HepG2 (cell line): ENCODE data around the gene LBX1. TPM values are rescaled to one million over a fixed set of nuclear protein-coding genes. Genes with fewer than 3 reads are reported as not detected.

Experiments used
- ATAC-seq: fragments of 200-7000 bp; cut with Tn5 transposase; 3 replicates; pipeline ENCODE4 v1.9.1; 2020; ENCODE audit warnings: mild to moderate bottlenecking, moderate library complexity
- BruUV-seq: library from RNA; stranded (reverse); fragments of 400-500 nt; replicated peaks from 2 replicates; lab custom pipeline; 2021; lab: Mats Ljungman, UMichigan
- CTCF ChIA-PET: fragments of 300-600 bp; formaldehyde crosslinking; extraction: SDS; loops from one replicate; lab custom pipeline; 2021; ENCODE audit warnings: low total read pairs, inconsistent platforms, low intra/inter-chr PET ratio; lab: Yijun Ruan, JAX
- POLR2A ChIA-PET: fragments of 350-600 bp; sonication (Branson Sonifier 250); formaldehyde crosslinking; loops from one replicate; lab custom pipeline; 2020; ENCODE audit warnings: antibody characterized with exemption, inconsistent platforms; lab: Yijun Ruan, JAX
- DNase-seq: peaks from one replicate; pipeline ENCODE4 v3.0.0-alpha.2; 2015; ENCODE audit warnings: low spot score
- FAIRE-seq: peaks from 3 replicates; lab custom pipeline; 2011; peaks lifted over from hg19 to GRCh38; lab: Jason Lieb, UNC
- H2AFZ ChIP-seq: one replicate; pipeline ENCODE4 v1.6.1; 2011; ENCODE audit warnings: low read length, inconsistent platforms
- H3K27ac ChIP-seq: fragments of 300-600 bp; 3 replicates; pipeline ENCODE4 v1.8.0; 2011; ENCODE audit warnings: mixed run types, mild to moderate bottlenecking, mixed read lengths, low read length, inconsistent platforms; ENCODE audit not compliant: insufficient read depth; ENCODE audit errors: extremely low read length
- H3K27me3 ChIP-seq, 2 experiments: fragments of 200-600 bp in 1 of 2; 2 replicates in 1 of 2; 3 replicates in 1 of 2; pipeline versions ENCODE4 v1.6.0 to v1.8.0; 2011; ENCODE audit warnings: low read length in 2 of 2, mild to moderate bottlenecking in 2 of 2, moderate library complexity in 2 of 2, inconsistent platforms in 1 of 2; ENCODE audit not compliant: insufficient read depth in 2 of 2, control insufficient read depth in 1 of 2
- H3K36me3 ChIP-seq, 2 experiments: fragments of 200-600 bp in 1 of 2; replicated peaks in 1 of 2; 2 replicates in 1 of 2; 3 replicates in 1 of 2; pipeline versions ENCODE4 v1.5.1 to v1.8.0; 2011; ENCODE audit warnings: low read length in 2 of 2, inconsistent platforms in 1 of 2; ENCODE audit not compliant: insufficient read depth in 2 of 2, control insufficient read depth in 1 of 2
- H3K4me1 ChIP-seq: 2 replicates; pipeline ENCODE4 v1.5.1; 2012; ENCODE audit warnings: low read length, inconsistent platforms; ENCODE audit not compliant: insufficient read depth
- H3K4me2 ChIP-seq: 2 replicates; pipeline ENCODE4 v1.6.0; 2011; ENCODE audit warnings: low read depth, low read length, inconsistent platforms
- H3K4me3 ChIP-seq, 3 experiments: fragments of 200-600 bp in 1 of 3; sonication (generic), shearing (Covaris generic) in 1 of 3; replicated peaks in 1 of 3; 2 replicates each; pipeline ENCODE4 v1.5.1; 2011 to 2016; ENCODE audit warnings: low read length in 3 of 3, inconsistent platforms in 2 of 3, low read depth in 2 of 3, mild to moderate bottlenecking in 2 of 3, control low read depth in 1 of 3, mixed read lengths in 1 of 3; ENCODE audit not compliant: insufficient read depth in 1 of 3
- H3K79me2 ChIP-seq: one replicate; pipeline ENCODE4 v1.6.1; 2011; ENCODE audit warnings: low read length, inconsistent platforms; ENCODE audit not compliant: insufficient read depth
- H3K9ac ChIP-seq: 2 replicates; pipeline ENCODE4 v1.6.0; 2011; ENCODE audit warnings: mild to moderate bottlenecking, low read depth, low read length, inconsistent platforms; ENCODE audit not compliant: insufficient read depth
- H3K9me3 ChIP-seq: 2 replicates; pipeline ENCODE4 v1.5.1; 2012; ENCODE audit warnings: mild to moderate bottlenecking, low read length
- H4K20me1 ChIP-seq: 2 replicates; pipeline ENCODE4 v1.6.0; 2011; ENCODE audit warnings: inconsistent platforms, mild to moderate bottlenecking, low read length, moderate library complexity; ENCODE audit not compliant: insufficient read depth
- BRF2 ChIP-seq: sonication (generic); formaldehyde crosslinking; IDR thresholded peaks from 2 replicates; pipeline ENCODE4 v1.8.1; 2022; ENCODE audit warnings: mild to moderate bottlenecking, missing genetic modification reagents
- CCDC6 ChIP-seq: sonication (generic); formaldehyde crosslinking; IDR thresholded peaks from 2 replicates; pipeline ENCODE4 v1.8.1; 2022; ENCODE audit warnings: mild to moderate bottlenecking, missing genetic modification reagents, moderate library complexity
- CEBPG ChIP-seq: IDR thresholded peaks from 2 replicates; pipeline ENCODE4 v1.6.1; 2016
- DMTF1 ChIP-seq: sonication (generic); formaldehyde crosslinking; IDR thresholded peaks from 2 replicates; pipeline ENCODE4 v1.4.0; 2020; ENCODE audit warnings: mild to moderate bottlenecking, missing genetic modification reagents
- GABPB1 ChIP-seq: IDR thresholded peaks from 2 replicates; pipeline ENCODE4 v1.6.1; 2016; ENCODE audit warnings: mild to moderate bottlenecking, missing genetic modification reagents, moderate library complexity, missing compliant biosample characterization
- MYNN ChIP-seq: sonication (generic); formaldehyde crosslinking; IDR thresholded peaks from 2 replicates; pipeline ENCODE4 v1.4.0; 2020; ENCODE audit warnings: mild to moderate bottlenecking, low read depth, missing genetic modification reagents
- NFYB ChIP-seq: sonication (generic); formaldehyde crosslinking; IDR thresholded peaks from 2 replicates; pipeline ENCODE4 v1.4.0; 2020; ENCODE audit warnings: missing genetic modification reagents
- NR2F6 ChIP-seq, 2 experiments: IDR thresholded peaks; 2 replicates each; pipeline ENCODE4 v1.6.1; 2016; ENCODE audit warnings: antibody characterized with exemption in 1 of 2, mild to moderate bottlenecking in 1 of 2
- POLR2A ChIP-seq, 2 experiments: IDR thresholded peaks; 2 replicates each; pipeline ENCODE4 v1.6.1; 2011; ENCODE audit warnings: low read depth in 2 of 2, low read length in 2 of 2, mild to moderate bottlenecking in 1 of 2, moderate library complexity in 1 of 2; ENCODE audit not compliant: insufficient read depth in 1 of 2
- RFXAP ChIP-seq: sonication (generic); formaldehyde crosslinking; IDR thresholded peaks from 2 replicates; pipeline ENCODE4 v1.4.0; 2020; ENCODE audit warnings: missing genetic modification reagents, borderline replicate concordance
- YEATS4 ChIP-seq: sonication (generic); formaldehyde crosslinking; IDR thresholded peaks from 2 replicates; pipeline ENCODE4 v1.4.0; 2020; ENCODE audit warnings: missing genetic modification reagents, borderline replicate concordance
- ZNF207 ChIP-seq: fragments of 450-650 bp; IDR thresholded peaks from 2 replicates; pipeline ENCODE4 v1.6.1; 2016; ENCODE audit warnings: antibody characterized with exemption, borderline replicate concordance
- ZNF274 ChIP-seq: sonication (generic); formaldehyde crosslinking; IDR thresholded peaks from 2 replicates; pipeline ENCODE4 v1.5.1; 2020; ENCODE audit warnings: mild to moderate bottlenecking, missing genetic modification reagents
- ZNF510 ChIP-seq: sonication (generic); formaldehyde crosslinking; IDR thresholded peaks from 2 replicates; pipeline ENCODE4 v1.4.0; 2020; ENCODE audit warnings: low read depth, mild to moderate bottlenecking, missing genetic modification reagents
- ZNF605 ChIP-seq: sonication (generic); formaldehyde crosslinking; IDR thresholded peaks from 2 replicates; pipeline ENCODE4 v1.8.0; 2022; ENCODE audit warnings: mild to moderate bottlenecking, missing genetic modification reagents
- ZNF841 ChIP-seq: sonication (generic); formaldehyde crosslinking; IDR thresholded peaks from 2 replicates; pipeline ENCODE4 v1.8.1; 2023; ENCODE audit warnings: missing genetic modification reagents, borderline replicate concordance
- WGBS: methylation state at CpG from one replicate; pipeline ENCODE4 v1.1.6; 2017; ENCODE audit warnings: low lambda C conversion rate; 5-methylcytosine and 5-hydroxymethylcytosine counted together
- in situ Hi-C: cut with HindIII; loops from 2 replicates; pipeline ENCODE4 v1.10.0; 2017; ENCODE audit warnings: low pct_unique_long_range_greater_than_20kb; ENCODE audit not compliant: extremely low pct_ligation_motif_present
- intact Hi-C: fragments of 100-400 bp; cut with micrococcal nuclease; formaldehyde crosslinking; loops from one replicate; pipeline ENCODE4 v1.10.0; 2022; ENCODE audit not compliant: unreplicated experiment
- polyA plus RNA-seq, 8 experiments: library from polyadenylated mRNA; depleted of rRNA in 3 of 8; stranded (reverse) in 7 of 8; unstranded in 1 of 8; fragments of >200 nt; fragmentation: Illumina TruSeq in 4 of 8; extraction: Trizol in 4 of 8; gene quantifications; 2 replicates each; pipeline versions ENCODE4 v1.2.1 to v1.2.3, GENCODE V29; 2011 to 2016; ENCODE audit warnings: low read depth in 4 of 8, missing spikeins in 1 of 8, mixed read lengths in 1 of 8; ENCODE audit not compliant: insufficient read depth in 1 of 8
- total RNA-seq, 5 experiments: library from RNA; depleted of rRNA; stranded (reverse); fragments of >200 nt; fragmentation: Illumina TruSeq; extraction: Trizol; gene quantifications; 2 replicates each; pipeline ENCODE4 v1.2.3, GENCODE V29; 2016; ENCODE audit warnings: low read depth in 1 of 5
- TF ChIP-seq, protein P1 (sequence below): sonication (generic); formaldehyde crosslinking; conservative IDR thresholded peaks from 2 replicates; pipeline ENCODE4 v1.4.0; 2020; ENCODE audit warnings: mild to moderate bottlenecking, missing genetic modification reagents, moderate library complexity
- TF ChIP-seq, protein P2 (sequence below): sonication (generic); formaldehyde crosslinking; IDR thresholded peaks from 2 replicates; pipeline ENCODE4 v1.8.0; 2022; ENCODE audit warnings: missing genetic modification reagents, mild to moderate bottlenecking, moderate library complexity, borderline replicate concordance

LBX1 gene
- total and polyA plus RNA-seq, 2 of the 13 experiments (the other 11 are each of a cell fraction or from before 2014, with no cell fraction given), result not detected

DNA sequence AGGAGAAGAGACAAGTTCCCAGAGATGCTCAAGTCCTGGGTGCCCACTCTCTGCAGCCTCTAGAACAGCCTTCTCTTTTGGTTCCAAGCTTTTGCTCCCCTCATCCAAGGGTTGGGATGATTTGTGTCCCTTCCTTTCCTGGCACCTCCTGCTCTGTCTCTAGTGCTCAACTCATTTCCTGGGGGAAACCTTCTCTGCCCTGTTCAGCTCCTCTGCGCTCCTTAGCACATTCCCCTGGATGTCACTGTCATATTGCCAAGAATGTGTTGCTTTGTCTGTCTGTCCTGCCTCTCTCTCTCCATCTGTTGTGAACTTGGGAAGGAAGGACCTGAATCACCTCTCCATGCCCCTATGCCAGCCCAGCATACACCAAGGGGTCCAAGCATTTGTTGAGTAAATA lies 5.1 kb upstream of the LBX1 start:
- Histone ChIP-seq H3K27me3 (peaks cover 14 to 97% of the 10 kb centered on the region in 2 experiments), H4K20me1 (peaks cover 5% of the 10 kb centered on the region; the same call in 1 of the 2 replicates), H3K9me3 (no peaks in the 10 kb centered on the region), H3K4me1 (peaks cover 6% of the 10 kb centered on the region), H3K9ac (no peak overlapping the region), H3K79me2 (no peaks in the 10 kb centered on the region), H3K4me2 (no peak overlapping the region), H3K36me3 (no peaks in the 10 kb centered on the region), H3K4me3 (no peak overlapping the region), H2AFZ (no peak overlapping the region), H3K27ac (no peak overlapping the region)
- ATAC-seq (no peak), DNase-seq (no peak), FAIRE-seq (no peak)
- CTCF ChIA-PET, result no interaction called here
- POLR2A ChIA-PET, result no interaction called here
- no TSS peak for BruUV-seq
- intact Hi-C loops (no loop called here), in situ Hi-C loops (no loop called here)
- no peak for TF ChIP-seq CEBPG (CRISPR knock-in tag)
- TF ChIP-seq ZNF207, result no peak
- no peak for TF ChIP-seq ZNF274
- TF ChIP-seq RFXAP (CRISPR knock-in tag), result no peak
- TF ChIP-seq, protein P1, sequence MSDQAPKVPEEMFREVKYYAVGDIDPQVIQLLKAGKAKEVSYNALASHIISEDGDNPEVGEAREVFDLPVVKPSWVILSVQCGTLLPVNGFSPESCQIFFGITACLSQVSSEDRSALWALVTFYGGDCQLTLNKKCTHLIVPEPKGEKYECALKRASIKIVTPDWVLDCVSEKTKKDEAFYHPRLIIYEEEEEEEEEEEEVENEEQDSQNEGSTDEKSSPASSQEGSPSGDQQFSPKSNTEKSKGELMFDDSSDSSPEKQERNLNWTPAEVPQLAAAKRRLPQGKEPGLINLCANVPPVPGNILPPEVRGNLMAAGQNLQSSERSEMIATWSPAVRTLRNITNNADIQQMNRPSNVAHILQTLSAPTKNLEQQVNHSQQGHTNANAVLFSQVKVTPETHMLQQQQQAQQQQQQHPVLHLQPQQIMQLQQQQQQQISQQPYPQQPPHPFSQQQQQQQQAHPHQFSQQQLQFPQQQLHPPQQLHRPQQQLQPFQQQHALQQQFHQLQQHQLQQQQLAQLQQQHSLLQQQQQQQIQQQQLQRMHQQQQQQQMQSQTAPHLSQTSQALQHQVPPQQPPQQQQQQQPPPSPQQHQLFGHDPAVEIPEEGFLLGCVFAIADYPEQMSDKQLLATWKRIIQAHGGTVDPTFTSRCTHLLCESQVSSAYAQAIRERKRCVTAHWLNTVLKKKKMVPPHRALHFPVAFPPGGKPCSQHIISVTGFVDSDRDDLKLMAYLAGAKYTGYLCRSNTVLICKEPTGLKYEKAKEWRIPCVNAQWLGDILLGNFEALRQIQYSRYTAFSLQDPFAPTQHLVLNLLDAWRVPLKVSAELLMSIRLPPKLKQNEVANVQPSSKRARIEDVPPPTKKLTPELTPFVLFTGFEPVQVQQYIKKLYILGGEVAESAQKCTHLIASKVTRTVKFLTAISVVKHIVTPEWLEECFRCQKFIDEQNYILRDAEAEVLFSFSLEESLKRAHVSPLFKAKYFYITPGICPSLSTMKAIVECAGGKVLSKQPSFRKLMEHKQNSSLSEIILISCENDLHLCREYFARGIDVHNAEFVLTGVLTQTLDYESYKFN (CRISPR knock-in tag), result no peak
- no peak for TF ChIP-seq BRF2 (CRISPR knock-in tag)
- TF ChIP-seq ZNF510 (CRISPR knock-in tag), result no peak
- TF ChIP-seq NR2F6 (IDR thresholded peaks at IDR 0.05), result no peak
- no peak for TF ChIP-seq NR2F6 (CRISPR knock-in tag; IDR thresholded peaks at IDR 0.05)
- no peak for TF ChIP-seq YEATS4 (CRISPR knock-in tag)
- TF ChIP-seq, protein P2, sequence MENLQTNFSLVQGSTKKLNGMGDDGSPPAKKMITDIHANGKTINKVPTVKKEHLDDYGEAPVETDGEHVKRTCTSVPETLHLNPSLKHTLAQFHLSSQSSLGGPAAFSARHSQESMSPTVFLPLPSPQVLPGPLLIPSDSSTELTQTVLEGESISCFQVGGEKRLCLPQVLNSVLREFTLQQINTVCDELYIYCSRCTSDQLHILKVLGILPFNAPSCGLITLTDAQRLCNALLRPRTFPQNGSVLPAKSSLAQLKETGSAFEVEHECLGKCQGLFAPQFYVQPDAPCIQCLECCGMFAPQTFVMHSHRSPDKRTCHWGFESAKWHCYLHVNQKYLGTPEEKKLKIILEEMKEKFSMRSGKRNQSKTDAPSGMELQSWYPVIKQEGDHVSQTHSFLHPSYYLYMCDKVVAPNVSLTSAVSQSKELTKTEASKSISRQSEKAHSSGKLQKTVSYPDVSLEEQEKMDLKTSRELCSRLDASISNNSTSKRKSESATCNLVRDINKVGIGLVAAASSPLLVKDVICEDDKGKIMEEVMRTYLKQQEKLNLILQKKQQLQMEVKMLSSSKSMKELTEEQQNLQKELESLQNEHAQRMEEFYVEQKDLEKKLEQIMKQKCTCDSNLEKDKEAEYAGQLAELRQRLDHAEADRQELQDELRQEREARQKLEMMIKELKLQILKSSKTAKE (CRISPR knock-in tag), result no peak
- no peak for TF ChIP-seq NFYB
- no peak for TF ChIP-seq CCDC6
- TF ChIP-seq ZNF841, result no peak
- no peak for TF ChIP-seq ZNF605 (CRISPR knock-in tag)
- TF ChIP-seq POLR2A (IDR thresholded peaks at IDR 0.05; ENCODE audit: insufficient read depth in 1 of 2, low read depth in 2 of 2, low read length in 2 of 2), result no peak
- no peak for TF ChIP-seq GABPB1 (CRISPR knock-in tag)
- TF ChIP-seq DMTF1, result no peak
- TF ChIP-seq MYNN, result no peak
- 0% methylated on average over 1 of the region's 1 CpG for WGBS
